MCF 10A (cell line): Measurements from ENCODE around the gene CATSPERE. TPM values are rescaled to one million over a fixed set of nuclear protein-coding genes. Genes with fewer than 3 reads are reported as not detected.
"Not testable (repeated sequence)": the region's sequence is repeated elsewhere in the genome, so short reads cannot be mapped to it uniquely, and the experiment has no call there.

Experiments
- BruUV-seq: library from RNA; stranded (reverse); fragments of 400-500 nt; replicated peaks from 2 replicates; lab custom pipeline; 2021; lab: Mats Ljungman, UMichigan
- CTCF ChIA-PET: fragments of 300-600 bp; sonication (Branson Sonifier 250); formaldehyde crosslinking; extraction: SDS; loops from one replicate; lab custom pipeline; 2021; ENCODE audit warnings: antibody characterized with exemption, inconsistent platforms; lab: Yijun Ruan, JAX
- POLR2A ChIA-PET: fragments of 300-600, 350-650 bp; sonication (Branson Sonifier 250); formaldehyde crosslinking; extraction: SDS; loops from one replicate; lab custom pipeline; 2020; ENCODE audit warnings: antibody characterized with exemption, inconsistent platforms; lab: Yijun Ruan, JAX
- DNase-seq: peaks from one replicate; pipeline ENCODE4 v3.0.0-alpha.2; 2018; ENCODE audit not compliant: unreplicated experiment
- H3K27ac Mint-ChIP-seq: one replicate; pipeline ENCODE4 v1.8.0; 2022; ENCODE audit warnings: mild to moderate bottlenecking, low read depth, mixed read lengths; ENCODE audit not compliant: unreplicated experiment
- H3K27me3 Mint-ChIP-seq: one replicate; pipeline ENCODE4 v1.8.0; 2022; ENCODE audit warnings: mixed read lengths; ENCODE audit not compliant: insufficient read depth, unreplicated experiment
- H3K36me3 Mint-ChIP-seq: one replicate; pipeline ENCODE4 v1.8.0; 2022; ENCODE audit warnings: mild to moderate bottlenecking, moderate library complexity, mixed read lengths; ENCODE audit not compliant: insufficient read depth, unreplicated experiment
- H3K4me1 Mint-ChIP-seq: one replicate; pipeline ENCODE4 v1.8.0; 2022; ENCODE audit warnings: mixed read lengths; ENCODE audit not compliant: insufficient read depth, unreplicated experiment
- H3K4me3 Mint-ChIP-seq: one replicate; pipeline ENCODE4 v1.8.0; 2022; ENCODE audit warnings: mild to moderate bottlenecking, moderate library complexity, mixed read lengths; ENCODE audit not compliant: unreplicated experiment
- H3K9me3 Mint-ChIP-seq: one replicate; pipeline ENCODE4 v1.8.0; 2022; ENCODE audit warnings: mixed read lengths; ENCODE audit not compliant: unreplicated experiment
- intact Hi-C: fragments of 100-400 bp; cut with micrococcal nuclease; formaldehyde crosslinking; loops from 2 replicates; pipeline ENCODE4 v1.14.1; 2022
- total RNA-seq: library from RNA; stranded (reverse); gene quantifications from 2 replicates; pipeline ENCODE4 v1.2.3, GENCODE V29; 2022
- TF ChIP-seq, protein P1 (sequence below): fragments of 200-600 bp; IDR thresholded peaks from one replicate; pipeline ENCODE4 v1.8.0; 2022; ENCODE audit warnings: antibody characterized with exemption, mild to moderate bottlenecking; ENCODE audit not compliant: unreplicated experiment

Gene CATSPERE
- total RNA-seq, 1 experiment from 2014 or later, result 2.1 TPM

DNA sequence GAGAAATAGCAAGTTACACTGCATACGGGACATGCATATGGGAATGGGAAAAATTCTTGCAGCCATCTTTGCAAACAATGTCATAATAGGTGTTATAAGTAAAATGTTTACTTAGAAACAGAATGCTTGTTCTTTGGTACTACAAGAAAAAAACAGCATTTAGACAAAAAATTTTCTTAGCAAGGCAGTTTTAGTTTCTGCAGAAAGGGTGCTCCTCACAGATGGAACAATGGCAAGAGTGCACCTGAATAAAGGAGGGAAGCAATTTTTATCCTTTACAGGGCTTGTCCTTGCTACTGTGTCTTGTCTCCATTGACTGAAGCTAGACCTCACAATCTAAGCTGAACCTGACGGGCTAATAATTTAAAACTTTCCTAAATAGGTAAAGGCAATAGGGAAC, 112.7 kb downstream of the CATSPERE start:
- intact Hi-C loops, result no loop called here

DNA sequence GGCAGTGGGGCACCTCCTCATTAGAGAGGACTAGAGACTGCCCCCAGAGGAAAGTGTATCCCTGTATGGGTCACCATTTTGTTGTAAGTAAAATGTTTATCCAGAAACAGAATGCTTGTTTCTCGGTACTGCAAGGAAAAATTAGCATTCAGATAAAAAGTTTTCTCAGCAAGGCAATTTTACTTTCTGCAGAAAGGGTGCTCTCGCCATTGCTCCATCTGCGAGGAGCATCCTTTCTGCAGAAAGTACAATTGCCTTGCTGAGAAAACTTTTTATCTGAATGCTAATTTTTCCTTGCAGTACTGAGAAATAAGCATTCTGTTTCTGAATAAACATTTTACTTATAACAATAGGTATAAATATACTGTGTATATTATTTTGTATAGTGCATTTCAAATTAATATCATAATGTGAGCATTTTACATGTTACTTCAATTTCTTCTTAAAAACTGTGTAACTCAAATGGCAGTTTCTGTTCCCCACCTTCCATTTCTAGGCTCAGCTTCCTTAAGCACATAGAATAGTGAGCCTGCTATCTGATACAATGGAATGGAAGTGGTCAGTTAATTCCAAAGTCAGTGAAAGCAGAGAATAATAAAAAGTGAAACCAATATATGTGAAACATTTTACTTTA, 115.3 kb downstream of the CATSPERE start:
- no peaks in the 10 kb centered on the region for H3K27me3 Mint-ChIP-seq
- POLR2A ChIA-PET, result interaction anchor here (0.6 kb wide), 1 partner anchor 256 kb away, joined by 3 read pairs; no protein-coding TSS in a partner anchor
- no peak overlapping the region for H3K27ac Mint-ChIP-seq
- intact Hi-C loops, result no loop called here
- no peak overlapping the region for H3K4me3 Mint-ChIP-seq
- H3K36me3 Mint-ChIP-seq, result no peaks in the 10 kb centered on the region
- CTCF ChIA-PET, result no interaction called here
- H3K9me3 Mint-ChIP-seq, result peaks cover 42% of the 10 kb centered on the region
- no peak for DNase-seq
- no peaks in the 10 kb centered on the region for H3K4me1 Mint-ChIP-seq
- TF ChIP-seq, protein P1, sequence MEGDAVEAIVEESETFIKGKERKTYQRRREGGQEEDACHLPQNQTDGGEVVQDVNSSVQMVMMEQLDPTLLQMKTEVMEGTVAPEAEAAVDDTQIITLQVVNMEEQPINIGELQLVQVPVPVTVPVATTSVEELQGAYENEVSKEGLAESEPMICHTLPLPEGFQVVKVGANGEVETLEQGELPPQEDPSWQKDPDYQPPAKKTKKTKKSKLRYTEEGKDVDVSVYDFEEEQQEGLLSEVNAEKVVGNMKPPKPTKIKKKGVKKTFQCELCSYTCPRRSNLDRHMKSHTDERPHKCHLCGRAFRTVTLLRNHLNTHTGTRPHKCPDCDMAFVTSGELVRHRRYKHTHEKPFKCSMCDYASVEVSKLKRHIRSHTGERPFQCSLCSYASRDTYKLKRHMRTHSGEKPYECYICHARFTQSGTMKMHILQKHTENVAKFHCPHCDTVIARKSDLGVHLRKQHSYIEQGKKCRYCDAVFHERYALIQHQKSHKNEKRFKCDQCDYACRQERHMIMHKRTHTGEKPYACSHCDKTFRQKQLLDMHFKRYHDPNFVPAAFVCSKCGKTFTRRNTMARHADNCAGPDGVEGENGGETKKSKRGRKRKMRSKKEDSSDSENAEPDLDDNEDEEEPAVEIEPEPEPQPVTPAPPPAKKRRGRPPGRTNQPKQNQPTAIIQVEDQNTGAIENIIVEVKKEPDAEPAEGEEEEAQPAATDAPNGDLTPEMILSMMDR, result no peak
- BruUV-seq, result no TSS peak

More for the DNA sequence above, 112.7 kb downstream of the CATSPERE start:
- Mint-ChIP-seq H3K9me3 (peaks cover 42% of the 10 kb centered on the region), H3K4me1 (no peaks in the 10 kb centered on the region), H3K27ac (no peak overlapping the region), H3K27me3 (no peaks in the 10 kb centered on the region), H3K36me3 (no peaks in the 10 kb centered on the region), H3K4me3 (no peak overlapping the region)
- ChIA-PET CTCF (no interaction called here), POLR2A (no interaction called here)
- DNase-seq, result no peak
- no TSS peak for BruUV-seq
- TF ChIP-seq, protein P1, result no peak

DNA sequence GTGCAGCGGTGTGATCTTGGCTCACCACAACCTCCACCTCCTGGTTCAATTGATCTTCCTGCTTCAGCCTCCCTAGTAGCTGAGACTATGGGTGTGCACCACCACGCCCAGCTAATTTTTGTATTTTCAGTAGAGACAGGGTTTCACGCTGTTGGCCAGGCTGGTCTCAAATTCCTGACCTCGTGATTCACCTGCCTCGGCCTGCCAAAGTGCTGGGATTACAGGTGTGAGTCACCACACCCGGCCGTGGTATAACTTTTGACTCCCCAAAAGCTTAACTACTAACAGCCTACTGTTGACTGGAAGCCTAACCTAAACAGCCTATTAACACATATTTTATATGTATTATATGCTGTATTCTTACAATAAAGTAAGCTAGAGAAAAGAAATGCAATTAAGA, 117.1 kb downstream of the CATSPERE start:
- not testable (repeated sequence) for H3K4me3 Mint-ChIP-seq
- peak; percentile 60 for DNase-seq

DNA sequence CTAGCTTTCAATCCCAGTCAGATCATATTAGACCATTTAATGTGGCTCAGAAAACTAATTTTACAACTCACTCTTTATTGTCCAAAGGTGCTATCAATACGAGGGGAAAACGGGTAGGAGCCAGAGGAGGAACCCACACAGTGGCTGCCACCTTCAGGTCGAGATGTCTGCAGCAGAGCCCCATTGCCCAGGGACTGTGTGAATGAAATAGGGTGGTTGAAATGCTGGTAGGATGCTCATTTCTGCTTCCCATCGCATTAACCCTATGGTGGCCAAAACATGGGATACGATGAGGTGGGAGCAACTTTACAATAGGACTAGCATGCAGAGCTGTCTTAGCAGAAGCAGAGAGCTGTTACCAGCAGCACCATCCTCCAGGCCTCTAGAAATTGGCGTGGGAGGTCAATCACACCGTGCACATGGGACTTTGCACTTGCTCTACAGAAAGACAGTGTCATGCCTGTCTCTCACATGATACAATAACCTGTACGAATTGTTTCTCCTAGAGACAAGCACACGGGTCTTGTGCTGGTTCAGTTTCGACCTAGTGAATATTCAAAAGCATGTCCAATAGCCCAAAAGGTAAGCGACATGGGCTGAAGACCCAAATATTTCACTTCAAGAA, 122.4 kb downstream of the CATSPERE start:
- CTCF ChIA-PET, result interaction anchor here (0.6 kb wide), 1 partner anchor 887 kb away, joined by 3 read pairs; no protein-coding TSS in a partner anchor
- no TSS peak for BruUV-seq
- no peak for DNase-seq
- TF ChIP-seq, protein P1, result no peak
- Mint-ChIP-seq H3K36me3 (no peaks in the 10 kb centered on the region), H3K9me3 (no peaks in the 10 kb centered on the region), H3K27ac (no peak overlapping the region), H3K4me1 (no peaks in the 10 kb centered on the region), H3K4me3 (no peak overlapping the region), H3K27me3 (no peaks in the 10 kb centered on the region)
- POLR2A ChIA-PET, result no interaction called here
- intact Hi-C loops, result no loop called here

More for the DNA sequence above, 117.1 kb downstream of the CATSPERE start:
- H3K27me3 Mint-ChIP-seq, intact Hi-C loops, H3K27ac Mint-ChIP-seq, POLR2A ChIA-PET, H3K4me1 Mint-ChIP-seq, BruUV-seq, H3K36me3 Mint-ChIP-seq: not testable (repeated sequence)
- peaks cover 34% of the 10 kb centered on the region for H3K9me3 Mint-ChIP-seq
- CTCF ChIA-PET, result interaction anchor here (0.6 to 1.9 kb wide), 2 partner anchors 26 to 835 kb away, joined by 3 to 6 read pairs; no protein-coding TSS in a partner anchor
